Right kidney (tissue), 1 donor: ENCODE results near the gene KRTAP4-7.
"Not testable (repeated sequence)": the region's sequence is repeated elsewhere in the genome, so short reads cannot be mapped to it uniquely, and the experiment has no call there.

Experiments
- DNase-seq: peaks from one replicate; pipeline ENCODE4 v3.0.0-alpha.2; 2016

Gene KRTAP4-7

DNA sequence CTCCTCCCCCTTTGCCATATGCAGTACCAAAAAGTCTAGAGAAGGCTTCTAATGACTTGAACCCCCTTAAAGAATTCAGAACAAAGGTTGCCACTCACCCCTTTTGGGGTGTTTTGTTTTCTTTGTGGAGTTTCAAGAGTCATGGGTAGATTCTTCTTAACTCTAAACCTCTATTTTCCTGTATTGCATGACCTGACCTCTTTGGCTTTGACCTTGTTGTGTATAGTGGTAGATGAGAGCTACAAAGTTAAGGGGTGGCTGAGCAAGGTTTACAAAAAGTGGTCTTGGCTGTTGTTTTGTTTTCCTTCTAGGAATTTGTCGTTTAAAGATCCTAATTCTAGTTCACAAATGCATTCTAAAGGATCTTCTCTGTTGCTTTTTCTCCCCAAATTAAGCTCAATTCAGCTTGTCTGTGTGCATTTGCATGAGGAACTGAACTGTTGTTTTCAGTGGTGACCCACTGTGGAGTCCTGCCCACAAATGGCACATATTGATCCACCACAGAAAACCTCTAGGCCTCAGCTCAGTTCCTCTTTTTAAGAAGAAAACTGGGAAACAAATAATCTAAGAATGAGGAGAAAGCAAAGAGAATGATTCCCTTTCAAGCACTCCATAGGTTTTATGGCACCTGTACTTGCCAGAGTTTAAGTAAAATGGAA is 24.9 kb downstream of the KRTAP4-7 start:
- not testable (repeated sequence) for DNase-seq

DNA sequence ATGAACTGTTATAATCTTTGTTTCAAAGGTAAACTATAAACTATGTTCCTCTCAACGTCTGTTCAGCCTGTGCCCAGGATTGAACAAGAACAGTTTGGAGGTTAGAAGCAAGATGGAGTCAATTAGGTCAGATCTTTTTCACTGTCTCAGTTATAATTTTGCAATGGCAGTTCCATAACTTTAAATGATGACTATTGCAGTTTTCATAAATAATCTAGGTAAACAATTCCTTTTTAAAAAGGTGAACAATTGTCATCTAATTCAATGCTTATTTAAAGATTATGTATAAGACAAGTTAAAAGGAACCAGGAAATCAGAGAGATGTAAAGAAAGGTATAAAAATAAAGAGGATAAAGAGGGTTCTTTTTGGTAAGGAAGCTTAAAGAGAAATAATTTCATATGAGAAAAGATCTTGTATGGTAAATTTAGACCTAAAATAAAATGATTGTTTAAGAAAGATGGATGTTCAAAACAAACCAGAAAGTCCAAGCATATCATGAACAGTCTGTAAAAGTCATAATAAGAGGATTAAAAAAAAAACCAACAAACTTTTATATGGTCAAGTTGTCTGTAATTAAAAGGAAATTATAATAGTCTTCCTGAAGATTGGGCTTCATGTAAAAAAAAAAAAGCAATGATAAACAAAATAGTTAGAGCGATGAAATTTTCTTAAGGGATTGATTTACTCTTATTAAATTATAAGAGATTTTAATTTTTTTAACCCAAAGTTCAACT is 27.4 kb downstream of the KRTAP4-7 start:
- DNase-seq, result no peak

- no peak for DNase-seq
Measured at GRCh38 chr17:41116297-41116696, 32.3 kb downstream of the KRTAP4-7 start.

DNA sequence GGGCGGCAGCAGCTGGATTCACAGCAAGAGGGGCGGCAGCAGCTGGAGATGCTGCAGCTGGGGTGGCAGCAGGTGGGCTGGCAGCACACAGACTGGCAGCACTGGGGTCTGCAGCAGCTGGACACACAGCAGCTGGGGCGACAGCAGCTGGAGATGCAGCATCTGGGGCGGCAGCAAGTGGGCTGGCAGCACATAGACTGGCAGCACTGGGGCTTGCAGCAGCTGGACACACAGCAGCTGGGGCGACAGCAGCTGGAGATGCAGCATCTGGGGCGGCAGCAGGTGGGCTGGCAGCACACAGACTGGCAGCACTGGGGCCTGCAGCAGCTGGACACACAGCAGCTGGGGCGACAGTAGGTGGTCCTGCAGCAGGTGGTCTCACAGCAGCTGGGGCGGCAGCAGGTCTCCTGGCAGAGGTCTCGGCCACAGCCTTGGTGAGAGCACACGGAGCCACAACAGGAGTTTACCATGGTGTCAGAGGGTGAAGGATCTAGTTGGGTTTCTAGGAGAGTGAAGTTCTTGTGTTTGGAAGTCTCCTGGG is 34.0 kb downstream of the KRTAP4-7 start, which contains the start of gene KRTAP4-11:
TSS of gene KRTAP4-11 (minus strand) at position 528 of the 541 bp plus-strand sequence. CDS start at position 470, 58 bp downstream.
- not testable (repeated sequence) for DNase-seq

DNA sequence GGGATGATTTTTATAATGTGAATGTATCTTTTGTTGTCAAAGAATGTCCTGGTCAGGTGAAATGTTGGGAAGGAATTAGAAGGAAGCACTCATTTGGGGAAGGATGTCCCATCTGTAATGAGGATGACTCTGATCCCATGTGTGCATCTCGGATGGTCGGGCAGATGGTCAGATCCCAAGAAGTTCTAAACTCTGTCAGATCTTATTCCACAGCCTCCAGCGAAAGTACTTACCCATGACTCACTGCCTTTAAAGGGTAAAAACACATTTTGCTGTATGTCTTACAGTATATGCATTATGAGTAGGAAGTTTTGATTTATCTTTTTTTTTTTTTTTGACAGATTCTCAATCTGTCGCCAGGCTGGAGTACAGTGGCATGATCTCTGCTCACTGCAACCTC is 34.8 kb downstream of the KRTAP4-7 start:
- no peak for DNase-seq

GRCh38 chr17:41119696-41120690 is 36.0 kb downstream of the KRTAP4-7 start:
- DNase-seq, result not testable (repeated sequence)

DNA sequence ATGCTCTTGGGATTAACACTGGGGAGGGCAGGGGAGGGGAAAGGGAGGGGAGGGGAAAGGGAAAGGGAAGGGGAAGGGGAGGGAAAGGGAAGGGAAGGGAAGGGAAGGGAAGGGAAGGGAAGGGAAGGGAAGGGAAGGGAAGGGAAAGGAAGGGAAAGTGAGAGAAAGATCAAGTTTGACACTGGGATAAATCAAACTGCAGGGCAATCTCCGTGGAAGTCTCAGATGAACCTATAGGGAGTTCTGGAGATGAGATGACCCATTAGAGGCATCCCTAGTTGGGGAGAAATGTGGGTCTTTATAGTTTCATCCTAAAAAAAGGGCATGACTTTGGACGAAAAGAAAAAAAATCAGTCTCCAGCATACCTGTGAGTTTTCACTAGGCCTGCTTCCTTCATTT is 37.8 kb downstream of the KRTAP4-7 start:
- DNase-seq, result no peak

DNA sequence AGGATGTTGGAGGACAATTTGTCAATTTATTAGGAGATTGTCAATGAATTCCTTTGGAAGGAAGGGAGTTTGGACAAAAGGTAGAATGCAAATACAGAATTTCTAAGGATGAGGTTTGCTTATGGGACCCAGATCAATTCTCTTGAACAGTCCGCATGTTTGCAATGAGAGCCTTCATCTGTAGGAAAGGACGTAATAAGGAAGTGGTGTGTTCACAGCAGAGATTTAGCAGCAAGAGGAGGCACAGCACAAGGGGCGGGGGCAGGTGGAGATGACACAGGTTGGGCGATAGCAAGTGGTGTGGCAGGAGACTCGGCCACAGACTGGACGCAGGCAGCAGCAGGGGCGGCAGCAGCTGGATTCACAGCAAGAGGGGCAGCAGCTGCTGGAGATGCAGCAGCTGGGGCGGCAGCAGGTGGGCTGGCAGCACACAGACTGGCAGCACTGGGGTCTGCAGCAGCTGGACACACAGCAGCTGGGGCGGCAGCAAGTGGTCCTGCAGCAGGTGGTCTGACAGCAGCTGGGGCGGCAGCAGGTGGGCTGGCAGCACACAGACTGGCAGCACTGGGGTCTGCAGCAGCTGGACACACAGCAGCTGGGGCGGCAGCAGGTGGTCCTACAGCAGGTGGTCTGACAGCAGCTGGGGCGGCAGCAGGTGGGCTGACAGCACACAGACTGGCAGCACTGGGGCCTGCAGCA is 39.5 kb downstream of the KRTAP4-7 start:
- not testable (repeated sequence) for DNase-seq

- DNase-seq, result not testable (repeated sequence)
Measured at GRCh38 chr17:41123991-41124371, 40.0 kb downstream of the KRTAP4-7 start, which contains the start of gene KRTAP4-12. KRTAP4-12 (minus strand) TSS chr17:41124182; CDS start chr17:41124122, 60 bp downstream.

- DNase-seq, result no peak
Measured at GRCh38 chr17:41125064-41125463, 41.1 kb downstream of the KRTAP4-7 start.

DNA sequence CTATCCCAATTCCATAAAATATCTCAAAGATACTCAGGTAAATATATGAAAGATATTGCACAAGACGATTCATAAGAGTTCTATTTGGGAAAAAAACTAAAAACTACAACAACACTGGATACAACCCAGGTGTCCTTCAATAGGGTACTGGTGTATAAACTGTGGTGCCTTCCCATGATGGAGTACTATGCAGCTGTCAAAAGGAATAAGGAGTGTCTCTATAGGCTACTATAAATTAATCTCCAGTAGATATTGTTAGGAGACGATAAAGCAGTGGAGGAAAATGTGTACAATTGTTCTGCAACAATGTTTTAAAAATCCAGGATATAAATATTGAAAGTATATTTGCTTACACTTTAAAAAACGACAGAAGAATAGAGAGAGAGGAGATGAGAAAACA is 42.5 kb downstream of the KRTAP4-7 start:
- no peak for DNase-seq

DNA sequence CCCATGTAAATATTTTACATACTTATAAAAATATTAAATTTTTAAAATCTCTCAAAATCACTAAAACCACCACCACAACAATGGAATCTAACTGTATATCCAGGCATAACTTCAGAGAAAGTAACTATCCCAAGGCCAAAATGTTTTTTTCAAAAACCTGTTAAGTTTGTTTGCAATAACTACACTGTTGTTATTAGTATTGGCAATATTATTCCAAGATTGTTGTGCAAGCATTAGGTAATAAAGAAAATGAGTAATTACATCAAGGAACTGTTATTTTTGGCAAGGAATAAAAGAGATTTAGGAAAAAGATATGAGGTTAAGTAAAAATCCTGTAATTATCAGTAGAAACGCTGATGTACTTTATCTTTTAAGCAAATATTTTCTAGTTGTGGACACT is 43.4 kb downstream of the KRTAP4-7 start:
- no peak for DNase-seq

DNA sequence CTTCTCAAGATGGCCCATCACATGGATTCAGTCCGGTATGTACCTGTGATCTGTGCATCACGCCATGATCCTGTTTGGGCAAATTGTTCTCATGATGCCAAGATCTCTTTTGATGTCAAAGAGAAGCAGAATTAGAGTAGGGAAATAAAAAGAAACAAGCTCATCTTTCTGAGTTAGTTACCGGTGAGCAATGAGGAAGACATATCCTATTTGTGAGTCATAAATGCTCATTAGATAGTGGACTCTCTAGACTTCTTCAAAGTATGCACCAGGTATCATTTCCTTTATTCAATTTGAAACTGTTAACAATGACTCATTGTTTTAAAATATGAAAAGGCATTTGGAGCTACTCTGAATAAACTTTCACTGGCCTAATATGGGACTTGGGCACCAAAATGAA is 48.0 kb downstream of the KRTAP4-7 start:
- DNase-seq, result no peak

- DNase-seq, result no peak
Measured at GRCh38 chr17:41133880-41134735, 50.2 kb downstream of the KRTAP4-7 start.
